Astrocyte (in vitro differentiated cells and primary cell): ENCODE measurements around the gene GRAMD4. TPM values are rescaled to one million over a fixed set of nuclear protein-coding genes. Genes with fewer than 3 reads are reported as not detected.

ENCODE experiments used
- DNase-seq: peaks from one replicate; pipeline ENCODE4 v3.0.0-alpha.2; 2010; ENCODE audit warnings: low read depth
- FAIRE-seq: peaks from 2 replicates; lab custom pipeline; 2011; peaks lifted over from hg19 to GRCh38; lab: Jason Lieb, UNC
- H2AFZ ChIP-seq: 2 replicates; pipeline ENCODE4 v1.6.0; 2012; ENCODE audit warnings: low read depth, low read length, inconsistent platforms
- H3K27ac ChIP-seq: 2 replicates; pipeline ENCODE4 v1.5.1; 2011; ENCODE audit warnings: low read depth, low read length, inconsistent platforms
- H3K27me3 ChIP-seq: 2 replicates; pipeline ENCODE4 v1.6.0; 2011; ENCODE audit warnings: low read length, inconsistent platforms; ENCODE audit not compliant: insufficient read depth
- H3K36me3 ChIP-seq: 2 replicates; pipeline ENCODE4 v1.5.1; 2011; ENCODE audit warnings: low read length, inconsistent platforms; ENCODE audit not compliant: insufficient read depth
- H3K4me1 ChIP-seq: 2 replicates; pipeline ENCODE4 v1.5.1; 2011; ENCODE audit warnings: low read length, inconsistent platforms; ENCODE audit not compliant: insufficient read depth
- H3K4me2 ChIP-seq: 2 replicates; pipeline ENCODE4 v1.6.0; 2012; ENCODE audit warnings: low read length, inconsistent platforms
- H3K4me3 ChIP-seq: 2 replicates; pipeline ENCODE4 v1.5.1; 2011; ENCODE audit warnings: low read depth, mild to moderate bottlenecking, low read length, inconsistent platforms; ENCODE audit not compliant: insufficient read depth
- H3K79me2 ChIP-seq: 2 replicates; pipeline ENCODE4 v1.6.0; 2012; ENCODE audit warnings: mild to moderate bottlenecking, low read length, inconsistent platforms; ENCODE audit not compliant: insufficient read depth
- H3K9ac ChIP-seq: 2 replicates; pipeline ENCODE4 v1.6.0; 2012; ENCODE audit warnings: mild to moderate bottlenecking, low read length, inconsistent platforms
- H3K9me3 ChIP-seq: 2 replicates; pipeline ENCODE4 v1.5.1; 2012; ENCODE audit warnings: low read depth, mild to moderate bottlenecking, low read length, inconsistent platforms; ENCODE audit not compliant: insufficient read depth
- H4K20me1 ChIP-seq: 2 replicates; pipeline ENCODE4 v1.6.0; 2012; ENCODE audit warnings: low read length, inconsistent platforms; ENCODE audit not compliant: insufficient read depth
- H3K27ac Mint-ChIP-seq: one replicate; pipeline ENCODE4 v1.8.0; 2021; ENCODE audit warnings: mild to moderate bottlenecking, mixed read lengths; ENCODE audit not compliant: unreplicated experiment
- H3K27me3 Mint-ChIP-seq: one replicate; pipeline ENCODE4 v1.8.0; 2021; ENCODE audit warnings: low read depth, mixed read lengths; ENCODE audit not compliant: unreplicated experiment
- H3K36me3 Mint-ChIP-seq: one replicate; pipeline ENCODE4 v1.8.0; 2021; ENCODE audit warnings: low read depth, mixed read lengths; ENCODE audit not compliant: unreplicated experiment
- H3K4me1 Mint-ChIP-seq: one replicate; pipeline ENCODE4 v1.8.0; 2021; ENCODE audit warnings: low read depth, mixed read lengths; ENCODE audit not compliant: unreplicated experiment
- H3K4me3 Mint-ChIP-seq: one replicate; pipeline ENCODE4 v1.8.0; 2021; ENCODE audit warnings: mild to moderate bottlenecking, moderate library complexity, mixed read lengths; ENCODE audit not compliant: unreplicated experiment
- H3K9me3 Mint-ChIP-seq: one replicate; pipeline ENCODE4 v1.8.0; 2021; ENCODE audit warnings: mild to moderate bottlenecking, mixed read lengths; ENCODE audit not compliant: unreplicated experiment
- EZH2 ChIP-seq: IDR thresholded peaks from 2 replicates; pipeline ENCODE4 v1.6.1; 2012; ENCODE audit warnings: mild to moderate bottlenecking, low read length, inconsistent platforms; ENCODE audit not compliant: insufficient read depth
- total RNA-seq: library from RNA; stranded (reverse); gene quantifications from 2 replicates; pipeline ENCODE4 v1.2.1, GENCODE V29; 2021
- TF ChIP-seq, protein P1 (sequence below): IDR thresholded peaks from 2 replicates; pipeline ENCODE4 v1.5.1; 2011; ENCODE audit warnings: low read depth, mild to moderate bottlenecking, inconsistent platforms, low read length, moderate library complexity; ENCODE audit not compliant: insufficient read depth

Gene GRAMD4
- total RNA-seq, 1 donor from 2014 or later, result 17.8 TPM

- Mint-ChIP-seq H3K4me1 (no peaks in the 10 kb centered on the region), H3K27me3 (peaks cover 2% of the 10 kb centered on the region), H3K27ac (no peak overlapping the region), H3K36me3 (peaks cover 9% of the 10 kb centered on the region), H3K4me3 (no peak overlapping the region), H3K9me3 (no peaks in the 10 kb centered on the region)
- H2AFZ ChIP-seq, result no peak overlapping the region
- no peak overlapping the region for H3K9ac ChIP-seq
- H3K4me1 ChIP-seq, result no peaks in the 10 kb centered on the region
- FAIRE-seq (no peak), DNase-seq (no peak)
- H3K4me2 ChIP-seq, result no peak overlapping the region
- H3K79me2 ChIP-seq, result no peaks in the 10 kb centered on the region
- no peaks in the 10 kb centered on the region for H3K9me3 ChIP-seq
- H3K4me3 ChIP-seq, result no peak overlapping the region
- no peaks in the 10 kb centered on the region for H3K27me3 ChIP-seq
- no peak for TF ChIP-seq EZH2
- TF ChIP-seq, protein P1, sequence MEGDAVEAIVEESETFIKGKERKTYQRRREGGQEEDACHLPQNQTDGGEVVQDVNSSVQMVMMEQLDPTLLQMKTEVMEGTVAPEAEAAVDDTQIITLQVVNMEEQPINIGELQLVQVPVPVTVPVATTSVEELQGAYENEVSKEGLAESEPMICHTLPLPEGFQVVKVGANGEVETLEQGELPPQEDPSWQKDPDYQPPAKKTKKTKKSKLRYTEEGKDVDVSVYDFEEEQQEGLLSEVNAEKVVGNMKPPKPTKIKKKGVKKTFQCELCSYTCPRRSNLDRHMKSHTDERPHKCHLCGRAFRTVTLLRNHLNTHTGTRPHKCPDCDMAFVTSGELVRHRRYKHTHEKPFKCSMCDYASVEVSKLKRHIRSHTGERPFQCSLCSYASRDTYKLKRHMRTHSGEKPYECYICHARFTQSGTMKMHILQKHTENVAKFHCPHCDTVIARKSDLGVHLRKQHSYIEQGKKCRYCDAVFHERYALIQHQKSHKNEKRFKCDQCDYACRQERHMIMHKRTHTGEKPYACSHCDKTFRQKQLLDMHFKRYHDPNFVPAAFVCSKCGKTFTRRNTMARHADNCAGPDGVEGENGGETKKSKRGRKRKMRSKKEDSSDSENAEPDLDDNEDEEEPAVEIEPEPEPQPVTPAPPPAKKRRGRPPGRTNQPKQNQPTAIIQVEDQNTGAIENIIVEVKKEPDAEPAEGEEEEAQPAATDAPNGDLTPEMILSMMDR, result no peak
- no peak overlapping the region for H3K27ac ChIP-seq
- H3K36me3 ChIP-seq, result no peaks in the 10 kb centered on the region
- H4K20me1 ChIP-seq, result peaks cover 19% of the 10 kb centered on the region
Measured at GRCh38 chr22:46626356-46626755, 6.2 kb downstream of the GRAMD4 start.

DNA sequence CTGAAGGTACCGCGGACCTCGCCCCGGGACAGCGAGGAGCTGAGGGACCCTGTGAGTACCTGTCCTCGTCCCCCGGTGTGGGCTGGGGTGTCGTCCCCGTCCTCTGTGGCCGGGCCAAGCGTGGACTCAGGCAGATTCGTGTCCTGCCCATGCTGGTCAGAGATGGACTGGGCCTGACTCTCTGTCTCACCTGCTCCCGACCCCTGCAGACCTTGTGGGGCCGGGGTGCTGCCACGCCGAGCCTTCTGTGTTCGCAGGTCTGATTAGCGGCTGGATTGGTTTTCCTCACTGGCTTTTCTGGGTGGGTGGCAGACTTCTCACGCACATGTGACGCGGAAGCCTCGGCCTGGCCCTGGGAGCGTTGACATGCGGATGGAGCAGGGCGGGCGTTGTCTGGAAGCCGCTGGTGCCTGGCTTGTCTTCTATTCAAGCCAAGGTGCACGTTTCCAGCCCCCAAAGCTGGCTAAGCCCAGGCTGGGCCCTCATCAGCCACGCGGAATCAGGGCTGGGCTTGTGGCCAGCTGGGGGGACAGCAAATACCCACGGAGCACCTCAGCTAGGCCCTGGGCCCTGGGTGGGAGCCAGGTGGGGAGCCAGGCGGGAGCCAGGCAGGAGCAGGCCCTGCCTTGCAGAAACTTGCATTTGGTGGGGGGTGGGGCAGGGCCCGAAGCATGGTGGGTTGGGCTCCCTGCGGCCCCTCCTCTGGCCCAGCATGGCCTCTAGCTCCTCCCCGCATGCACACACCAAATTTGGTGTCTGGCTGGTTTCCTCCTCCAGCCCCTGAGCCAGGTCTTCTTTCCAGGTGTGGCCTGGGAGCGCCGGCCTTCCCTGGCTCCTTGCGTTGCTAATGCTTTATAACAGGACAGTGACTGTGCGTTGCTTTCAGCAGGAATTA, 7.0 kb downstream of the GRAMD4 start:
- no peak for FAIRE-seq
- Histone ChIP-seq H2AFZ (no peak overlapping the region), H4K20me1 (peaks cover 19% of the 10 kb centered on the region), H3K9ac (no peak overlapping the region), H3K27me3 (no peaks in the 10 kb centered on the region), H3K4me1 (no peaks in the 10 kb centered on the region), H3K79me2 (no peaks in the 10 kb centered on the region), H3K9me3 (no peaks in the 10 kb centered on the region), H3K36me3 (no peaks in the 10 kb centered on the region), H3K27ac (no peak overlapping the region), H3K4me2 (no peak overlapping the region), H3K4me3 (no peak overlapping the region)
- H3K9me3 Mint-ChIP-seq, result peaks cover 3% of the 10 kb centered on the region
- DNase-seq, result no peak
- H3K27ac Mint-ChIP-seq, result no peak overlapping the region
- peaks cover 2% of the 10 kb centered on the region for H3K27me3 Mint-ChIP-seq
- H3K4me3 Mint-ChIP-seq, result no peak overlapping the region
- H3K36me3 Mint-ChIP-seq, result peaks cover 11% of the 10 kb centered on the region
- no peaks in the 10 kb centered on the region for H3K4me1 Mint-ChIP-seq
- TF ChIP-seq, protein P1, result no peak
- TF ChIP-seq EZH2, result no peak
